Measurements from ENCODE around the gene TEKT3.

The TEKT3 gene

GRCh38 chr17:15263680-15264079 lies 77.7 kb downstream of the TEKT3 start:
- no peak for DNase-seq

- no peak for DNase-seq
Measured at GRCh38 chr17:15263206-15263579, 78.2 kb downstream of the TEKT3 start.

GRCh38 chr17:15262291-15263205 lies 78.8 kb downstream of the TEKT3 start:
- no peak for DNase-seq

- DNase-seq = no peak
Measured at GRCh38 chr17:15261802-15262290, 79.6 kb downstream of the TEKT3 start.

GRCh38 chr17:15261258-15261801 lies 80.1 kb downstream of the TEKT3 start:
- no peak for DNase-seq

GRCh38 chr17:15260376-15261257 lies 80.8 kb downstream of the TEKT3 start:
- DNase-seq = no peak

GRCh38 chr17:15257796-15258512 lies 83.4 kb downstream of the TEKT3 start:
- no peak for DNase-seq

- DNase-seq = peak; percentile 34
Measured at GRCh38 chr17:15257258-15257788, 84.1 kb downstream of the TEKT3 start.

- DNase-seq = no peak
Measured at GRCh38 chr17:15256689-15257088, 84.7 kb downstream of the TEKT3 start.

- no peak for DNase-seq
Measured at GRCh38 chr17:15255713-15256454, 85.5 kb downstream of the TEKT3 start.

All from NK-92 treated with Interleukin-12 subunit alpha and Interleukin-12 subunit beta, amount 100 ng/mL, for 24 hours (cell line).